ENCODE measurements around the gene C15orf40.

DNA sequence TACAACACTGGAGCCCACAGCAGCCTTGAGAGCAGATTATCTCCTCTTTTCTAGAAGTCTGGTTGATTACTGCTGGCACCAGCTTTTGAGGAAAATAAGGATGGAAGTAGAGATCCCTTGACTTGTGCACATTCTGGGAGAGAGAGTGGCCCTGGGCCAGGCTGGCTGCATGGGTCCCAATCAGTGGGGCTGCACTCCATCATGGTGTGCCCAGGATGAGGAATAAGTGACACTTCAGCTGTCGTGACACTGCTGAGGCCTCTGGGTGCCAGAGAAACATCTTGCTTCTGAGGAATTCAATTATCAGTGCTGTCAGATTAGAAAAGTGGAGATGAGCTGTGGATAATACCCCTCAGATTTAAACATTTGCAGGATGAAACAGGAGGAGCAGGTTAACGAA, 16.4 kb downstream of the C15orf40 start:
- no peak for TF ChIP-seq POLR2A (IDR thresholded peaks at IDR 0.05)
- TF ChIP-seq, protein P1, sequence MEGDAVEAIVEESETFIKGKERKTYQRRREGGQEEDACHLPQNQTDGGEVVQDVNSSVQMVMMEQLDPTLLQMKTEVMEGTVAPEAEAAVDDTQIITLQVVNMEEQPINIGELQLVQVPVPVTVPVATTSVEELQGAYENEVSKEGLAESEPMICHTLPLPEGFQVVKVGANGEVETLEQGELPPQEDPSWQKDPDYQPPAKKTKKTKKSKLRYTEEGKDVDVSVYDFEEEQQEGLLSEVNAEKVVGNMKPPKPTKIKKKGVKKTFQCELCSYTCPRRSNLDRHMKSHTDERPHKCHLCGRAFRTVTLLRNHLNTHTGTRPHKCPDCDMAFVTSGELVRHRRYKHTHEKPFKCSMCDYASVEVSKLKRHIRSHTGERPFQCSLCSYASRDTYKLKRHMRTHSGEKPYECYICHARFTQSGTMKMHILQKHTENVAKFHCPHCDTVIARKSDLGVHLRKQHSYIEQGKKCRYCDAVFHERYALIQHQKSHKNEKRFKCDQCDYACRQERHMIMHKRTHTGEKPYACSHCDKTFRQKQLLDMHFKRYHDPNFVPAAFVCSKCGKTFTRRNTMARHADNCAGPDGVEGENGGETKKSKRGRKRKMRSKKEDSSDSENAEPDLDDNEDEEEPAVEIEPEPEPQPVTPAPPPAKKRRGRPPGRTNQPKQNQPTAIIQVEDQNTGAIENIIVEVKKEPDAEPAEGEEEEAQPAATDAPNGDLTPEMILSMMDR (IDR thresholded peaks at IDR 0.05), result no peak
